ENCODE data around the gene SMAD7.
A peak's percentile ranks its signal among the peaks of the same experiment; 100 is the strongest.

SMAD7 gene

DNA sequence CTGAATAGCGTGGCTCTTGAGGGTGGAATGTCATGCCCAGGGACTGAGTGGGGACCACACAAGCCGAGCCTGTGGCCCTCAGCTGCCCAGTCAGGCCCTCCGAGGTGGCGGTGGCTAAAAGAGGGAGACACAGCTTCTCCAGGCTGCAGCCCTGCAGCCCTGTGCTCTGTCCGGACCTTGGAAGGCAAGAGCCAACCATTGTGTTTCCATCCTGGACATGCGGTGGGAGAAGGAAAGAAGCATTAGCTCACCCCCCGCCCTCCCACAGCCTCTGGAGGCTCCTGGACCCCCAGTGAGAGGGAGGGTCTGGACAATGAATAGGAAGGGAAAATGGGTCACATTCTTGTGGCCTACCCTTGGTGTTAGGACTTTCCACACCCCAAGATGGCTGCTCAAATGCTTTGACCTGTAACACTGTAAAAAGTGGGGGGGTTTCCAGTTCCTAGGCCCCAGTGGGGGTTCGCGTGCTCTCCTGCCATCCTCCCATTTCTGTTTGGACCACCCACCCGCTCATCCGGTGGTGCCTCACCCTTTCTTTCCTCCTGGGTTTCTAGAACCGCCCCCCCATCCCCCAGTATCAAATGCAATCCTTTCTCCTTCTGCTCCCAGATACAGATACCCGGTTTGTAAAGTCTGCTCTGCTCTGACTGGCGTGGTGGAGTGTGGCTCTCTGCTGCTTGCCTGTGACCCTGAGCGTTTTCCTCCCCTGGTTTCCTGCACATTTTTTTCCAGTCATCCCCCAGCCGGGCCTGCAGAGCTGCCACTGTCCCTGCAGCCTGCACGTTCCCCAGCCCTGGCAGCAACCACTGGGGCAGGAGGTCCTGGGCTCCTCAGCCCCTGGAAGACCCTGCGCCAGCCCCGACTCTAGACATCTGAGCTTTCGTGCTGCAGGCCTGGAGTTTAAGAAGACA, 36.3 kb upstream of the SMAD7 start:
- DNase-seq, result no peak

DNA sequence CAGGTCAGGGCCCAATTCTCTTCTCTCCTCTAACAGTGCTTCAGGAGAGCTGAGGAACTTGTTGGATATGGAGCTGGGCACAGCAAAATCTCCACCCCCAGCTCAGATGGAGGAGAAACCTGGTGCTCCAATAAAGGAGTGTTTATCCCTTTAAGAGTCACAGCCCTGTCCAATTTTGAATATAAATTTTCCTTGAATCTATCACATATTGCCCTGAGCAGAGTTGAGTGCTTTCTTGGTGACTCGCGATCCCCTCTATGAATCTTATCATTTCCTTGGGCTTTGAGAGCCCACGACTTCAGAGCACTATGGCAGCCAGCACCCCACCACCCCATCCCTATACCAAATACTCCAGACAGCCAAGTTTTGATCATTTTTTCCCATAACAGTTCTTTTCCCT, 34.4 kb upstream of the SMAD7 start:
- DNase-seq, result no peak

DNA sequence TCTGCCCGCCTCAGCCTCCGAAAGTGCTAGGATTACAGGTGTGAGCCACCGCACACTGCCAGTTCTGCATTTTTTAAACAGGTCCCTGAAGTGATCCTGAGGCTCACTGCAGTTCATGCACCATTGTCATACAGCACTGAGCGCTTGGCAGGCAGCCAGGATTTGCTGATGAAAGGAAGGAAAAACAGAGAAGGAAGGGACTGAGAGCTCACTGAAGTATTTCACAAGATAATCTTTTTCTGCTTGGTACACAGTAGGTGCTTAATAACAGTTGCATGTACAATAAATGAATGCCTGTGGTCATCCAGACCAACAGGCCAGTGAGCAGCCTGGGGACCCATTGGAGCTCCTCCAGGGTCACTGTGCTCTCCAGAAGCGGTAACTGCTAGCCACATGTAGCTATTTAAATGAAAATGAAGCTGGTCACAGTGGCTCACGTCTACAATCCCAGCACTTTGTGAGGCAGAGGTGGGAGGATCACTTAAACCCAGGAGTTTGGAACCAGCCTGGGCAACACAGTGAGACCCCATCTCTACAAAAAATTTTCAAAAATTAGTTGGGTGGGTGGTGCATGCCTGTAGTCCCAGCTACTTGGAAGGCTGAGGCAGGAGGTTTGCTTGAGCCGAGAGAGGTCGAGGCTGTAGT, 33.1 kb upstream of the SMAD7 start:
- no peak for DNase-seq

DNA sequence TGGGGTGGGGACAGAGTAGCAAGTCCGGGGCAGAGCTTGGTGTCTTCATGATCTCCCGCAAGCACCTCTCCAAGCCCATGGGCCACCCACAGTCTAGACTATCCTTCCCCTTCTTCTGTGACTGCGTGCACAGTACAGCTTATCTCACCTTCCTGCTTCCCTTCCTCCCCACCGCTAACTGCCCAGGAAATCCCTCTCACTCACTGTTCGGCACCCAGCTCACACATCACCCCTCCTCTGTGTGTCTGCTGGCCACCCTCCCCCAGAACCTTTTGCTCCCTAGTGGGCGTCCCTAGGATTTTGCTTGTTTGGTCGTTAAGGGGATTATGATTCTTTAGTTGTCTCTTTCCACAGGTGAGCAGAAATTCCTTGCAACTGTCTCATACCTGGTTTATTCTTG, 31.5 kb upstream of the SMAD7 start:
- DNase-seq, result no peak

DNA sequence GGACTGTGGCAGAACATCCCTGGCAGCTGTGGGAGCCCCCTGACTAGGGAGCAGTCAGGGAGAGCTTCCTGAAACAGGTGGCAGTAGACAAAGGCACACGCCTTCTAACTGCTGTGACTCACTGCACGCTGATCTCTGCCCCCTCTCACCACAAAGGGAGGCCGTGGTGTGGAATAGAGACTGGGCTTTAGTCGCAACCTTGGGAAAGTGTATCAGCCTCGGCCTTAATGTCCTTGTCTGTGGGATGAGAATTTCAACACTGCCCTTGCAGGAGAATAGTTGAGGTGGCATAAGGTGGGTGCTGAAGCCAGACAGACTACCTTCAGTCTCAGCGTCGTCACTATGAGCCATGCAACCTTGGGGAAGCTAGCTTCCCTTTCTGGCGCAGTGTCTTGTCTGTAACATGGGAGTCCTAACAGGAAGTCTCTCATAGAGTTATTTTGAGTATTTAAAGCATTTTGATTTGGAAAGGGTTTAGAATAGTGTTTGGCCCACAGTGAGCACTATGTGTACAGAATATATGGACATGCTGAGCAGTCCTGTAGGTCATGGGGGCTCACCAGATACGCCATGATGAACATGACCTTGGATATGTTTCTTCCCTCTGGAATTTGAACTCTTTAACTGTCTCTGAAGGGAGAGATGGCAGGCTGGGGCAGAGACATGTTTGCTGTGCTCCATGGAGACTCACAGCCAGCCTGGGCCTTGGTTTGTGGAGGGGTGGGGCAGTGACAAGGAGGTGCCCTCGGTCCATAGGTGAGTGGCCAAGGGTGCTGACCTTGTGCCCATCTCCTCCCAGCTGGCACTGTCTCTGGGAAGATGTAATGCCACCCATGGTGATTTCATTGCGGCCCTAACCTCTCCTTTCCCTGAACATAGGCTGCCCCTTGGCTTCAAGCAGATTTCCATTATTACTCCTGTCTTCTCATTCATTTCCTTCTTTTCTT, 29.5 kb upstream of the SMAD7 start:
- no peak for DNase-seq

DNA sequence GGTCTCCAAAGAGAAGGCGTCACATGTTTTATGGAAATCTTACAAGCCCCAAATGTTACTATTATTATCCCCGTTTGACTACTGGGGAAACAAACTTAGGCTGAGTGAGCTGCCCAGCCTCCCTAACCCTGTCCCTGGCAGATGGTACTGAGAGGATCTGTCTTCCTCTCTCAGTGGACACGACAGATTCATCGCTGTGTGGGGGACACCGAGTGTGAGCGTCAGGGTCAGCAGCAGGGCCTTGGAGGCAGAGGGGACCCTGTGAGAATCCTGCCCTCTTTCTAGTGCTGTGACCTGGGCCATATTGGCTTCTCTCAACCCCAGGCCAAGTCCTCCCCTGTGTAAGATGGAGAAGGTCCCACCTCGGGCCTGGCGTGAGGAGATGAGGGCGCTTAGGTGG, 27.1 kb upstream of the SMAD7 start:
- DNase-seq, result no peak

DNA sequence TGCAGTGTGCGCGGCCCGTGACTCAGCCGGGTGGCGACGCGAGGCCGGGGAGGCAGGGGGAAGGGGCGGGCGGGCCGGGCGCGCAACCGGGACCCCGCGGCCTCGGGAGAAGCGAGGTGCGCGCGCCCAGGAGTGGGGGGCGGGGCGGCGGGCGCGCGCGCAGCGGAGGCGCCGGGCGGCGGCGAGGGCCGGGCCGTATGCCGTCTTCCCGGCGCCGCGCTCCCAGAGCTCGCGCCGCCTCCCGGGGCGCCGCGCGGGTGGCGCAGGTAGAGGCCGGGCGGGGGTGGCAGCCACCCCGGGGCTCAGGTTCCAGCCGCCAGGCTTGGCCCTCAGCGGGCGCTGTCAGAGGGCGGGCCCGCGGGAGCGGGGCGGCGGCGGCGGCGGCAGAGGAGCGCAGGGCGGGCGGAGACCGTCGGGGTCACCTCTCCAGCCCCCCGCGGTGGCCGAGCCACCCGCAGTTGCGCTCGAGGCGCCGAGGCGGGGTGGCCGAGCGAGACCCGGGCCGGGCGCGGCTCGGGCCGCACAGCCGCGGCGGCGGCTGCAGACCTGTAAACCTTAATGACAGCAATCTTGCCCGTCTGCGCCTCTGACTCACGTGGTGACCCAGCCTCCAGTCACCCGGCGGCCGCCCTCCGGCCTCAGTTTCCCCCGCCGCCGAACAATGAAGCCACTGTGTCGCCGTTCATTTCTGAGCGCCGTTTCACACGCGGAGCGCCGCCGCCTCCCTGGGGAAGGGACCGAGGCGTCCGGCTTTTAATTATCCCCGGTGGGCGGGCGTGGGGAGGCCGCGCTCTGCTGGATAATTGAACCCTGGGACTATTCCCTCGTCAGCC, 25.3 kb upstream of the SMAD7 start:
- peak; percentile 43 to 60 for DNase-seq

DNA sequence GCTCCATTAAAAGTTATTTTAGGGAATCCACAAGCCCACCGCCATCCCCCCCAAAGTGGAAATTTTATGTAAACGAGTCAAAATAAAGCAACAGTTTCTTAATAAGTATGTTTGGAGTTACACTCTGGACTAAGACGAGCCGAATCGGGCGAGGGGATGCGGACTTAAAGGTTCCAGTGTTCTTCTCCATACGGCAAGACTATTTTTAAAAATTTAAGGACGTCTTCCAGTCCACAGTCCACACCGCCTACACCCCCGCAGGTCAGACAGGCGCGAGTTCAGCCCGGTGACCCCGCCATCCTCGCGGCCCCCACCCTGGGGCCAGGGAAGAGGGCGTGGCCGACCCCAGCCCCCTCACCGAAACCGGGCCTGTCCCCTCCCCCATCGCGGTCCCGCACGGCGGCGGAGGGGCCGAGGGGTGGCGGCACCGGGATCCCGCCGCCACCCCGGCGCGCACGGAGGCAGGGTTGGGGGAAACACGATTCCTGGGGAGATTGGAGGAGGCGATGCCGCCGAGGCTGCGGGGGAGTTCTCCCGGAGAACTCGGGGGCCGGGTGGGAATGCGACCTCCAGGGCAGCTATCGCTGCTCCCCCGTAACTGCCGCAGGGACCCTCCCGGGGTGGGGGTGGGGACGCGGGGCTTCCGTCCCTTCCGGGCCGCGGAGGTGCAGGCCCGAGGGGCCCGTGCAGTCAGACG, 24.5 kb upstream of the SMAD7 start:
- DNase-seq, result no peak

DNA sequence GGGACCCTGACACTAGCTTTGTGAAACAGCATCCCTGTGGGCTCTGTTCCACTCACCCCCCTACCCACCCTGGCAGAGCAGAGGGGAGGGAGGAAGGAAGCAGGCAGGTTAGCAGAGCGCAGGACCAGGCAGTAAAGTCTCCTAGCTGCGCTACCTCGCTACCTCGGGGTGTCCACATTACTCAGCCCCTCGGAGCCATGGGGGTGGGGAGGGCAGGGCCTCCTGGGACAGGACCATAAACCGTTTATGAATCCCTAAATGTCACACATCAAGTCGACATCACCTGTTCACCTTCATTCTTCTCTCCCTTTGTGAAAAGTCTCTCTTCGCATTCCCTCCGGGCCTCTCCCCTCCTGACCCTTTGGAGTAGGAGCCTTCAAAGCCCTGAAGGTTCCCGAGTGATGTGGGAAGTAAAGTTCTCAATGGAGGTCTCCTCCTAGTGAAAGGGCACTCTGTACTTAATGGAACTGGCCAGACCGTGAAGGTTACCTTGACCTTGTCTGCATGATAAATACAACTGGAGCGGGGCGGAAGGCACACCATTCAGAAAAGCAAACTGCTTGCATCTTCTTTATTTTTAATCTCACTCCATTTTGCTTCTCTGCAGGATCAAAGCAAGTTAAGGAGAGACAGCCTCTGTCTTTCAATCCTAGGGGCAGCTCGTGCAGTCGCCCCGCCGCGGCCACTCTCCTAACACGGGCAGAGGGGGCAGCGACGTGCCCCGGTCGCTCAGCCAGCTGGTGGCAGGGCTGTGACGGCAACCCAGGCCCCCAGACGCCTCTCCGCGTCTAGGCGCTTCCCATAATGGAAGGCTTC, 23.7 kb upstream of the SMAD7 start:
- DNase-seq, result no peak

DNA sequence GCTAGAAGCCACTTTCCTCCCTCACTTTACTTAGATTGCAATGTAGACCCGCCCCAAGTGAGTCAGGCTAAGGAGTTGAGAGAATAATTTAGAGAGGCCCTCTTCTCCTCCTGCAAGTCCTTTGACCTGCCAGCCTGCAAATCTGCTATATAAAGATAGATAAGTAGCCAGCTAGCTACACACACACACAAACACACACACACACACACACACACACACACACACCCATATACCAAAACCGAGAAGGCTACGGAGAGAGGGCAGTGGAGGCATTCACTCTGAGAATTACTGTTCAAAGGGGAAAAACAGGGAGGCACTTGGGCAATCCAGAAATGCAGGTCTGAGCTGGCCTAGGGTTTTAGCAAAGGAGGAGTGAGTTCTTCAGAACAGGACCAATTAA, 23.0 kb upstream of the SMAD7 start:
- DNase-seq, result no peak

DNA sequence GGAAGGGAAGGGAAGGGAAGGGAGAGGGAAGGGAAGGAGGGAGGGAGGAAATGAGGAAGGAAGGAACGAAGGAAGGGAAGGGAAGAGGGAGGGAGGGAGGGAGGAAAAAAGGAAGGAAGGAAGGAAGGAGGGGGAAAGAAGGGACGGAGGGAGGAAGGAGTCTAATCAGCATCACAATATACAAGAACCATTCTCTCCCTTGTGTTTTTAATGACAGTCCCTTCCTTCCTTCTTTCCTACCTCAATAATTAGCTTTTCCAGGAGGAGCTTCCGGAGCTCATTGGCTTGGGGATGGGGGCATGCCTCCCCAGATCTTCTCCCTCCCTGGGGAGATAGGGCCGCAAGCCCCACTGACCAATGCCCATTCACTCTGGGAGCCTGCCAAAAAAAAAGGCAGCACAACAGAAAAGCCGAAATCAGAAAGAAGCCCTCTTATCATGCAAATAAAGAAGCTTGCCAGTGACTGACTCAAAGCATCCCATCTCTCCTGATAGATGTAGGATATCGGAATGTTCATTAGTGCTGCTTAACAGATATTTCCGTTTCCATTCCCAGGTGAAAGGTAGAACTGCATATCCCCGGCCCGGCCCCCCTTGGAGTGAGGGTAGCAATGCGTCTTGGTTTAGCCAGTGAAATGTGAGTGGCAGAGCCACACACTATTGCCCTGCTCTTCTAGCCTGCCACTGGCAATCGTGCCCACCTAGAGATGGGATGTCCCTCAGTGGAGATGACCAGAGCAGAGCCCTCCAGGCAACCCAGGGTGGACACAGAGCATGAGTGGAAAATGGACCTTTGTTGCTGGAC, 17.8 kb upstream of the SMAD7 start:
- no peak for DNase-seq

DNA sequence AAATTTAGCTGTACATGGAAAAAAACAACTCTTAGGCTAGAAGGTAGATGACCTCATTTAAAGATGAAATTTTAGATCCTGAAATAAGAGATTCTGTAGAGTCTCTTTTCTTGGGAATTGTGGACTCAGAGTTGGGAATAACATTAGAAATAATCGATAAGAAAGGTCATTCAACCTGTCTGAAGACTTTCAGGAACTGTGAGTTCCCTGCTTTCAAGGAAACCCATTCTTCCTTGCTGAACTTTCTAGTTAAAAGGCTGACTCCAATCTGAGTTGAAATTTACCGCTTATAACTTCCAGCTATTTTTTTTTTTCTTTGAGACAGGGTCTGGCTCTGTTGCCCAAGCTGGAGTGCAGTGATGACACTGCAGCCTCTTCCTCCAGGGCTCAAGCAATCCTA, 16.8 kb upstream of the SMAD7 start:
- no peak for DNase-seq

DNA sequence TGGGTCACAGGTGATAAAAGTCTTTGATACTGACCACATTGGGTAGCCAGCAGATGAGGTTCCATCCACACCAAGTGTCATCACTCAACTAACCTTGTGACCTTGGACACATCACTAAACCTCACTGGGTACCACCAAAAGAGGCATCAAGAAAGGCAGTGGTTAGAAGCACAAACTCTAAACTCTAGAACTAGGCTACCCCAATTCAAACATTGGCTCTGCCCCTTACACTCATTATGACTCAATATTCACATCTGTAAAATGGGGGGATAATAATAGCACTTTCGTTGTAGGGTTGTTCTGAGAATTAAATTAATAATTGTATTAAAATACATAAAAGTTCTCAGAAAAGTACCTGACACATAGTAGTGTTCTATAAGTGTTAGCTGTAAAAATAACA, 15.8 kb upstream of the SMAD7 start:
- no peak for DNase-seq

DNA sequence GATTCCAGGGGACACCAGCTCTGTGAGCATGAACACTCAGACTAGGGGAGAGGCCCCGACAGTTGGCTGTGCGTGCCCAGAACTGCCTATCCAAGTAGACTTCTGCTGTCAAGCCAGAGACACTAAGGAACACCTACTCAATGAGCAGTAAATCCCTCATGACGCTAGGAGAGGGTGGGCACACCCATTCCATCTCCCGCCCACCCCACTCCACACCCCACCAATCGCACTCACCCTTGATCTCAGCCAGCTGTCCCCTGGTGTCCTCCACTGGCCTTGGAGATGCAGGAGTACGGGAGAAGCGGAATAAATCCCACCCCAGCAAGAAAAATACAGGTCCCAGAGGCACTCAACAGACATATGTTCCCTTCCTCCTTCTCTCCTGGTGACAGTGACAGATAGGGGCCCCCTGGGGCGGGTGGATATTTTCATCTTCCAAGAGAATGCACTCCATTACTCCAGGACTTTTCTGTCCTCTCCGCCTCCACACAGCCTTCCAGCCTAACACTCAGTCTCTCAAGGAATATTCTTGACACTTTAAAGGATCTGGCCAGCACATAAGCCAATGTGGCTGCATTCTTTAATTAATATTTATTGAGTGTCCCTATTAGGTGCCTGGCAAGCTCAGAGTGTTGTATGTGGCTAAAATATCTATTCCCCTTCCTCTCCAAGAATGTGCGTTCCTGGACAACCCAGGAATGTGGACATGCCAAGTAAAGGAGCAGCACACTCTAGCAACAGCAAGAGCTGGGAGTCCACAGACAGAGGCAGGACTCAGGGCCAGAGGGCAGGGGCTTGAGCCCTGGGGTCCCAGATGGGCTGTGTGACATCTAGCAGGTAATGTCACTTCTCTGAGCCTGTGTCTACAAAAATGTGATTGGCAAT, 13.1 kb upstream of the SMAD7 start:
- DNase-seq, result no peak

DNA sequence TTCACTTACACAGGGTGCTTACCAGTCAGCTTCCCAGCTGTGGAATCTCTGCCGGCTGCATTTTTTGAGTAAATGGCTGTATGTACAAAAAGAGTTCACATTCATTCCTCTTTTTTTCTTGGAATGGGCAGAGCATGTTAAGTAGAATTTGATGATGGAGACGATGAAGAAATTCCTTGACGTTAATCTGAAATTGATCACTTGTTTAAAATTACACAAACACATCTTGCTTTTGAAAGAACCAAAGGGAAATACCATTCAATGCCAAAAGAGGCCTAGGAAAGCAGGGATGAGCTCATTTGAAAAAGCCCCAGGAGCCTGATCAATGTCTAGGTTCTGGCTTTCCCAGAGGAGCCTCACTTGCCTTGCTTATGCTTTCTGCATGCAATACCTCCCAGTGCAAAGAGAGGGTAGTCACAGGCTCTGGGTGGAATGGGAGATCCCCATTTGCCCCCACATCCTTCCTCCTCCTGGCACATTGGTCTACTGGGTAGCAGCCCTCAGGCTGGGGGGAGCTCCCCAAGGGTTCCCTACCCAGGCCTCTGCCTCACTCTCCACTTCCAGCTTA, 12.3 kb upstream of the SMAD7 start:
- DNase-seq, result no peak

DNA sequence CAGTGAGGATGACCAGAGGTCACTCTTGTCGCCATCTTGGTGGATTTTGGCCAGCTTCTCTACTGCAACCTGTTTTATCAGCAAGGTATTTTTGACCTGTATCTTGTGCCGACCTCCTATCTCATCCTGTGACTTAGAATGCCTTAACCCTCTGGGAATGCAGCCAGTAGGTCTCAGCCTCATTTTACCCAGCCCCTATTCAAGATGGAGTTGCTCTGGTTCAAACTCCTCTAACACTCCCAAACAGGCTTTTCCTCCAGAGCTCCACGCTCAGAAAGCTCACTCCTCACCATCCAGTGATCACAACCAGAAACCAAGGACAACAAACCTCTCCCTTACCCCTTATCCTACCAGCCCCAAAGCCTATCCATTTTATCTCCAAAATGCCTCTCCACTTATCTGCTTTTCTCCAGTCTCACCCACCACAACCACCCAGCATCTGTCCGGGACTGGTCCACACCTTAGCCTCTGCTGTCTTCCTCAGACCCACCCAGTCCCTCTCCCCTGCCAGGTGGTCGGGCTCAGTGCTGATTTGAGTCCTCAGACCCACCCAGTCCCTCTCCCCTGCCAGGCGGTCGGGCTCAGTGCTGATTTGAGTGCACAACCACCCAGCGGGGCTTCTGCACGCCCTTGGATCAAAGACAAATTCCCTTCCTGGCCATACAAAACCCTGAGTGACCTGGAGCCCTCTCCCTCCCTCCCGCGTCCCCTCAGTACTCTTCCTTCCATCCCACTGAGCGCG, 11.7 kb upstream of the SMAD7 start:
- no peak for DNase-seq

DNA sequence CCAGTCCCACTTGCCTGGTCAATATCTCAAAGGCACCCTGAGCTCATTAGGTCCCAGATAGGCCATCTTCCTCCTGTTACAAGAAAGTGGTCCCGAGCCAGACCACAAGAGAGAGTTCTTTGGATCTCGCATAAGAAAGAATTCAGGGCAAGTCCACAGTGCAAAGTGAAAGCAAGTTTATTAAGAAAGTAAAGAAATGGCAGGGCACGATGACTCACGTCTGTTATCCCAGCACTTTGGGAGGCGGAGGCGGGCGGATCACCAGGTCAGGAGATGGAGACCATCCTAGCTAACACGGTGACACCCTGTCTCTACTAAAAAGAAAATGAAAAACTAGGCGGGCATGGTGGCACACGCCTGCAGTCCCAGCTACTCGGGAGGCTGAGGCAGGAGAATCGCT, 10.8 kb upstream of the SMAD7 start:
- DNase-seq, result no peak
